Naive thymus-derived CD8-positive, alpha-beta T cell (primary cell): Measurements from ENCODE around the gene TRIM69. TPM values are rescaled to one million over a fixed set of nuclear protein-coding genes. Genes with fewer than 3 reads are reported as not detected.
"Not testable (repeated sequence)": the region's sequence is repeated elsewhere in the genome, so short reads cannot be mapped to it uniquely, and the experiment has no call there.

ENCODE experiments used
- ATAC-seq, 2 donors: fragments of 150-1000 bp; cut with Tn5 transposase in 1 of 2; sonication (Bioruptor Pico), chemical (Tn5 transposase) in 1 of 2; 1 replicate in 1 of 2; 2 replicates in 1 of 2; pipeline ENCODE4 v1.10.0; 2021; ENCODE audit warnings: mild to moderate bottlenecking in 2 of 2, moderate library complexity in 2 of 2
- POLR2A ChIA-PET: fragments of 350-600 bp; sonication (Branson Sonifier 250); formaldehyde crosslinking; loops from one replicate; lab custom pipeline; 2021; ENCODE audit warnings: antibody characterized with exemption; lab: Charles Lee
- DNase-seq, 10 donors: peaks; one replicate each; pipeline versions ENCODE4 v3.0.0 to v3.0.0-alpha.2; 2020 to 2022
- H3K27ac Mint-ChIP-seq, 10 donors: one replicate each; pipeline ENCODE4 v1.8.0; 2020 to 2022; ENCODE audit warnings: mild to moderate bottlenecking in 10 of 10, mixed read lengths in 10 of 10, moderate library complexity in 4 of 10, inconsistent platforms in 1 of 10
- H3K27me3 Mint-ChIP-seq, 5 donors: one replicate each; pipeline ENCODE4 v1.8.0; 2021 to 2022; ENCODE audit warnings: mixed read lengths in 5 of 5
- H3K36me3 Mint-ChIP-seq, 3 donors: one replicate each; pipeline ENCODE4 v1.8.0; 2020 to 2022; ENCODE audit warnings: mixed read lengths in 3 of 3, mild to moderate bottlenecking in 2 of 3, inconsistent platforms in 1 of 3
- H3K4me1 Mint-ChIP-seq, 4 donors: one replicate each; pipeline ENCODE4 v1.8.0; 2021 to 2022; ENCODE audit warnings: mixed read lengths in 4 of 4
- H3K4me3 Mint-ChIP-seq, 10 donors: one replicate each; pipeline ENCODE4 v1.8.0; 2020 to 2022; ENCODE audit warnings: mild to moderate bottlenecking in 10 of 10, mixed read lengths in 10 of 10, moderate library complexity in 6 of 10, inconsistent platforms in 1 of 10
- H3K9me3 Mint-ChIP-seq, 9 donors: one replicate each; pipeline ENCODE4 v1.8.0; 2020 to 2022; ENCODE audit warnings: mixed read lengths in 9 of 9, mild to moderate bottlenecking in 3 of 9, inconsistent platforms in 1 of 9, moderate library complexity in 1 of 9
- polyA plus RNA-seq, 3 donors: library from polyadenylated mRNA; unstranded; fragments of 300-500 nt; fragmentation: Illumina TruSeq; gene quantifications; one replicate each; pipeline ENCODE4 v1.2.3, GENCODE V29; 2021
- total RNA-seq, 8 experiments: library from RNA in 2 of 8; stranded (reverse) in 2 of 8; gene quantifications; one replicate each; pipeline ENCODE4 v1.2.3 and lab custom pipeline; 2021 to 2026

Gene TRIM69
- total RNA-seq (10 to 100 TPM; 28.9 to 34.9 TPM), polyA plus RNA-seq (10 to 100 TPM; 29.4 to 33.0 (median 31.6) TPM), total RNA-seq (lab: John Stamatoyannopoulos, UW) (42.8 to 61.5 (median 52.1) reads per million in 6 experiments)

- H3K36me3 Mint-ChIP-seq, result peaks cover 0 to 15% (median 0%) of the 10 kb centered on the region in 3 donors
- peak within 1 kb of the TSS; percentile 68 to 94 (median 86) for H3K4me3 Mint-ChIP-seq
- peaks cover 29 to 75% (median 72%) of the 10 kb centered on the region in 4 donors for H3K4me1 Mint-ChIP-seq
- no peaks in the 10 kb centered on the region for H3K27me3 Mint-ChIP-seq
- DNase-seq (no peak), ATAC-seq (peak; percentile 51)
- H3K27ac Mint-ChIP-seq, result peak within 1 kb of the TSS; percentile 95 to 100 (median 98)
- POLR2A ChIA-PET, result interaction anchor here (0.5 to 22.5 kb wide), 17 partner anchors 8 to 200 kb away, joined by 3 to 1743 read pairs (median 5); partner anchors contain the start of genes B2M, EIF3J, PATL2 and SPG11
- H3K9me3 Mint-ChIP-seq, result peaks cover 0 to 2% (median 0%) of the 10 kb centered on the region in 9 donors
Measured at GRCh38 chr15:44736181-44736765, at the start of gene TRIM69. TSS of gene TRIM69 (plus strand) at chr15:44736528. CDS start at chr15:44736705, 177 bp downstream.

- not testable (repeated sequence) for H3K27me3 Mint-ChIP-seq, ATAC-seq, DNase-seq
- H3K4me3 Mint-ChIP-seq, result peak overlapping the region in 5 of 10 donors; percentile 5 to 40 (median 24)
- peaks cover 18 to 69% (median 59%) of the 10 kb centered on the region in 4 donors for H3K4me1 Mint-ChIP-seq
- peaks cover 5 to 43% (median 25%) of the 10 kb centered on the region in 3 donors for H3K36me3 Mint-ChIP-seq
- peaks cover 3 to 48% (median 27%) of the 10 kb centered on the region in 9 donors for H3K9me3 Mint-ChIP-seq
- peak overlapping the region in 7 of 10 donors; percentile 2 to 99 (median 66) for H3K27ac Mint-ChIP-seq
- POLR2A ChIA-PET, result interaction anchor here (1.5 to 21.9 kb wide), 4 partner anchors 9 to 24 kb away, joined by 5 to 707 read pairs (median 312); partner anchors contain the start of genes B2M, PATL2 and SPG11
Measured at GRCh38 chr15:44689318-44689717, 47.0 kb upstream of the TRIM69 start.

- POLR2A ChIA-PET, result interaction anchor here (0.7 to 21.9 kb wide), 7 partner anchors 7 to 49 kb away, joined by 4 to 707 read pairs (median 10); partner anchors contain the start of genes B2M, PATL2 and SPG11
- Mint-ChIP-seq H3K9me3 (peaks cover 0 to 39% (median 23%) of the 10 kb centered on the region in 9 donors), H3K4me3 (peak overlapping the region in 4 of 10 donors; percentile 4 to 50 (median 29)), H3K27ac (peak overlapping the region in 7 of 10 donors; percentile 15 to 77 (median 58)), H3K36me3 (peaks cover 5 to 35% (median 23%) of the 10 kb centered on the region in 3 donors), H3K4me1 (peaks cover 20 to 66% (median 58%) of the 10 kb centered on the region in 4 donors)
- ATAC-seq (peak; percentile 69 to 85), DNase-seq (peak in 3 of 10 donors; percentile 26 to 30 (median 30))
- H3K27me3 Mint-ChIP-seq, result not testable (repeated sequence)
Measured at GRCh38 chr15:44690245-44690644, 46.1 kb upstream of the TRIM69 start.

- Mint-ChIP-seq H3K36me3 (peaks cover 0 to 15% (median 8%) of the 10 kb centered on the region in 3 donors), H3K27me3 (no peaks in the 10 kb centered on the region), H3K27ac (peak overlapping the region in 5 of 10 donors; percentile 19 to 73 (median 49))
Measured at GRCh38 chr15:44692659-44693058, 43.7 kb upstream of the TRIM69 start.

GRCh38 chr15:44694416-44694815, 41.9 kb upstream of the TRIM69 start:
- Mint-ChIP-seq H3K27ac (peak overlapping the region in 9 of 10 donors; percentile 27 to 89 (median 69)), H3K4me1 (peaks cover 18 to 49% (median 41%) of the 10 kb centered on the region in 4 donors), H3K27me3 (no peaks in the 10 kb centered on the region), H3K4me3 (peak overlapping the region in 2 of 10 donors; percentile 4 to 46), H3K9me3 (peaks cover 0 to 8% (median 5%) of the 10 kb centered on the region in 9 donors), H3K36me3 (peaks cover 0 to 6% (median 2%) of the 10 kb centered on the region in 3 donors)
- ATAC-seq, result no peak
- DNase-seq, result no peak
- POLR2A ChIA-PET, result interaction anchor here (0.8 to 1.7 kb wide), 4 partner anchors 11 to 25 kb away, joined by 3 to 7 read pairs (median 4); partner anchors contain the start of gene PATL2

More at GRCh38 chr15:44692659-44693058, 43.7 kb upstream of the TRIM69 start:
- H3K4me3 Mint-ChIP-seq, result no peak overlapping the region
- ATAC-seq (no peak), DNase-seq (no peak)
- POLR2A ChIA-PET, result interaction anchor here (0.6 to 21.9 kb wide), 7 partner anchors 8 to 100 kb away, joined by 3 to 707 read pairs (median 11); partner anchors contain the start of genes B2M, PATL2 and SPG11
- peaks cover 0 to 17% (median 1%) of the 10 kb centered on the region in 9 donors for H3K9me3 Mint-ChIP-seq
- peaks cover 18 to 60% (median 51%) of the 10 kb centered on the region in 4 donors for H3K4me1 Mint-ChIP-seq

- Mint-ChIP-seq H3K4me1 (peaks cover 17 to 44% (median 39%) of the 10 kb centered on the region in 4 donors), H3K4me3 (no peak overlapping the region), H3K27me3 (no peaks in the 10 kb centered on the region), H3K9me3 (peaks cover 0 to 12% (median 8%) of the 10 kb centered on the region in 9 donors), H3K27ac (peak overlapping the region in 8 of 10 donors; percentile 6 to 88 (median 60)), H3K36me3 (peaks cover 0 to 11% (median 1%) of the 10 kb centered on the region in 3 donors)
- DNase-seq (no peak), ATAC-seq (no peak)
- POLR2A ChIA-PET, result interaction anchor here (0.8 to 4.8 kb wide), 7 partner anchors 10 to 32 kb away, joined by 3 to 34 read pairs (median 6); partner anchors contain the start of genes B2M, PATL2 and SPG11
Measured at GRCh38 chr15:44695294-44695693, 41.0 kb upstream of the TRIM69 start.

- H3K27ac Mint-ChIP-seq, result peak overlapping the region; percentile 3 to 88 (median 58)
- H3K9me3 Mint-ChIP-seq, result peaks cover 4 to 26% (median 14%) of the 10 kb centered on the region in 9 donors
- no peak overlapping the region for H3K4me3 Mint-ChIP-seq
- DNase-seq (no peak), ATAC-seq (no peak)
- no peaks in the 10 kb centered on the region for H3K27me3 Mint-ChIP-seq
- peaks cover 17 to 40% (median 36%) of the 10 kb centered on the region in 4 donors for H3K4me1 Mint-ChIP-seq
- POLR2A ChIA-PET, result interaction anchor here (0.9 to 4.8 kb wide), 9 partner anchors 10 to 34 kb away, joined by 3 to 34 read pairs (median 4); partner anchors contain the start of genes B2M, PATL2 and SPG11
- peaks cover 0 to 19% (median 5%) of the 10 kb centered on the region in 3 donors for H3K36me3 Mint-ChIP-seq
Measured at GRCh38 chr15:44697014-44697413, 39.3 kb upstream of the TRIM69 start.

- POLR2A ChIA-PET, result interaction anchor here (0.6 to 4.8 kb wide), 11 partner anchors 10 to 160 kb away, joined by 3 to 34 read pairs (median 4); partner anchors contain the start of genes B2M, PATL2 and SPG11
- Mint-ChIP-seq H3K27ac (peak overlapping the region in 4 of 10 donors; percentile 30 to 45 (median 34)), H3K27me3 (no peaks in the 10 kb centered on the region), H3K4me1 (peaks cover 17 to 34% (median 29%) of the 10 kb centered on the region in 4 donors), H3K9me3 (peaks cover 14 to 39% (median 25%) of the 10 kb centered on the region in 9 donors), H3K36me3 (peaks cover 0 to 26% (median 12%) of the 10 kb centered on the region in 3 donors), H3K4me3 (no peak overlapping the region)
- ATAC-seq (no peak), DNase-seq (no peak)
Measured at GRCh38 chr15:44698641-44699040, 37.7 kb upstream of the TRIM69 start.

GRCh38 chr15:44700676-44701075, 35.7 kb upstream of the TRIM69 start:
- H3K27ac Mint-ChIP-seq, H3K4me3 Mint-ChIP-seq, ATAC-seq, DNase-seq, H3K27me3 Mint-ChIP-seq: not testable (repeated sequence)
- POLR2A ChIA-PET, result interaction anchor here (1.2 to 1.9 kb wide), 2 partner anchors 8 to 38 kb away, joined by 4 read pairs; partner anchors contain the start of gene SPG11
- Mint-ChIP-seq H3K4me1 (peaks cover 14 to 30% (median 21%) of the 10 kb centered on the region in 4 donors), H3K9me3 (peaks cover 14 to 50% (median 27%) of the 10 kb centered on the region in 9 donors), H3K36me3 (peaks cover 2 to 26% (median 12%) of the 10 kb centered on the region in 3 donors)

GRCh38 chr15:44705986-44706385, 30.3 kb upstream of the TRIM69 start:
- H3K9me3 Mint-ChIP-seq, result peaks cover 3 to 32% (median 19%) of the 10 kb centered on the region in 9 donors
- peaks cover 11 to 21% (median 15%) of the 10 kb centered on the region in 3 donors for H3K36me3 Mint-ChIP-seq
- H3K4me1 Mint-ChIP-seq, result peaks cover 13 to 40% (median 39%) of the 10 kb centered on the region in 4 donors
- no peaks in the 10 kb centered on the region for H3K27me3 Mint-ChIP-seq
- POLR2A ChIA-PET, result interaction anchor here (0.9 to 22.0 kb wide), 4 partner anchors 11 to 40 kb away, joined by 4 to 1569 read pairs (median 356); partner anchors contain the start of gene SPG11
- no peak for ATAC-seq
- DNase-seq, result no peak
- no peak overlapping the region for H3K4me3 Mint-ChIP-seq
- H3K27ac Mint-ChIP-seq, result peak overlapping the region in 1 of 10 donors; percentile 19

- peaks cover 17 to 43% (median 39%) of the 10 kb centered on the region in 4 donors for H3K4me1 Mint-ChIP-seq
- no peak for ATAC-seq
- H3K9me3 Mint-ChIP-seq, result peaks cover 3 to 28% (median 19%) of the 10 kb centered on the region in 9 donors
- no peak overlapping the region for H3K4me3 Mint-ChIP-seq
- POLR2A ChIA-PET, result interaction anchor here (1.8 to 22.0 kb wide), 3 partner anchors 12 to 41 kb away, joined by 5 to 1569 read pairs (median 707); partner anchors contain the start of gene SPG11
- peaks cover 13 to 24% (median 19%) of the 10 kb centered on the region in 3 donors for H3K36me3 Mint-ChIP-seq
- H3K27me3 Mint-ChIP-seq, result peaks cover 0 to 2% (median 0%) of the 10 kb centered on the region in 5 donors
- DNase-seq, result no peak
- H3K27ac Mint-ChIP-seq, result peak overlapping the region in 1 of 10 donors; percentile 19
Measured at GRCh38 chr15:44706401-44706800, 29.9 kb upstream of the TRIM69 start.
